Measurements from ENCODE around the gene KLHDC7B.

The KLHDC7B gene

DNA sequence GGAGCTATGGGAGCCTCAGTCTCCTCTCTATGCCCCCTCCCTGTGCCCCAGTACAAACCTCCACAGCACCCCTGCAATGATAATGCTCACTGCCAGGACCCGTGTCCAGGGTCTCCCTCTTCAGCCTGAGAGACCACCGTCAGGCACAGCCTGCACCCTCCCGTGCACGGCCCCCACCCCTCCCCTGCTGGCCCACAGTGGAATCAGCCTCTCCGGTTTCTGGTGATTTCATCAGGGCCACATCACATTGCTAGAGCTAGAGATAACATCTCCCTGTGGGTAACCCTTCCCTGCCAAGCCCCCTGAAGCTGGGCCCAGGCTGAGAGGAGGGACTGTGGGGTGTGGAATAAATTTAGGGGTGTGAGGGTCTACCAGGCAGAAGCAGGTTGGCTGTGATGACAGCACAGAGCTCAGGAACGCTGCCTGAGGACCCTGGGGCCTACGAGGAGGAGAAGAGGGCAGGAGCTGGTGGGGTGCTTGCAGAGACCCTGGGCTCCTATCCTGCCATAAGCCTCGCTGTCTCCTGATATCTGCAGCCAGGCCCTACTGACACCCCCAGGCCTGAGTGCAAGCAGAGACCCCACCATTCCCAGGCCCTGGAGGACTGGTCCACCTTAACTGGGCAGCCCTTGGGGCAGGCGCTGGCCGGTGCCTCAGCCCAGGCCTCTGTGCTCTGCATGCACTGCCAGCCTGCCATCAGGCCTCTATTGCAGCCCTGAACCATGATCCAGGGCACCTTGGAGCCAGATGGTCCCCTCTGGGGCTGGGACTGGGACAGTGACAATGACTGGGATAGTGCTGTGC, at the start of gene KLHDC7B:
KLHDC7B (plus strand) TSS at position 378 of the 804 bp plus-strand sequence; CDS start at position 723, 345 bp downstream.
- no peak within 1 kb of the TSS; the same call in 1 of the 2 replicates for H3K4me2 ChIP-seq (ENCODE audit: low read length)
- peaks cover 23% of the 10 kb centered on the region for H3F3A ChIP-seq (ENCODE audit: control insufficient read depth, insufficient read depth)
- H3K4me1 ChIP-seq (ENCODE audit: control insufficient read depth, low read length) = peaks cover 60% of the 10 kb centered on the region
- no peaks in the 10 kb centered on the region for H3K79me2 ChIP-seq (ENCODE audit: control insufficient read depth, low read length)
- TF ChIP-seq EZH2phosphoT487 (IDR thresholded peaks at IDR 0.05; ENCODE audit: borderline replicate concordance, low read length) = no peak
- TF ChIP-seq, protein P1, sequence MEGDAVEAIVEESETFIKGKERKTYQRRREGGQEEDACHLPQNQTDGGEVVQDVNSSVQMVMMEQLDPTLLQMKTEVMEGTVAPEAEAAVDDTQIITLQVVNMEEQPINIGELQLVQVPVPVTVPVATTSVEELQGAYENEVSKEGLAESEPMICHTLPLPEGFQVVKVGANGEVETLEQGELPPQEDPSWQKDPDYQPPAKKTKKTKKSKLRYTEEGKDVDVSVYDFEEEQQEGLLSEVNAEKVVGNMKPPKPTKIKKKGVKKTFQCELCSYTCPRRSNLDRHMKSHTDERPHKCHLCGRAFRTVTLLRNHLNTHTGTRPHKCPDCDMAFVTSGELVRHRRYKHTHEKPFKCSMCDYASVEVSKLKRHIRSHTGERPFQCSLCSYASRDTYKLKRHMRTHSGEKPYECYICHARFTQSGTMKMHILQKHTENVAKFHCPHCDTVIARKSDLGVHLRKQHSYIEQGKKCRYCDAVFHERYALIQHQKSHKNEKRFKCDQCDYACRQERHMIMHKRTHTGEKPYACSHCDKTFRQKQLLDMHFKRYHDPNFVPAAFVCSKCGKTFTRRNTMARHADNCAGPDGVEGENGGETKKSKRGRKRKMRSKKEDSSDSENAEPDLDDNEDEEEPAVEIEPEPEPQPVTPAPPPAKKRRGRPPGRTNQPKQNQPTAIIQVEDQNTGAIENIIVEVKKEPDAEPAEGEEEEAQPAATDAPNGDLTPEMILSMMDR (IDR thresholded peaks at IDR 0.05; ENCODE audit: low read depth, low read length, poor library complexity, severe bottlenecking) = no peak
- no peaks in the 10 kb centered on the region for H4K20me1 ChIP-seq (ENCODE audit: control insufficient read depth, insufficient read depth, low read depth, low read length)
- H3K4me3 ChIP-seq (ENCODE audit: low read length) = no peak within 1 kb of the TSS
- H3K27me3 ChIP-seq (ENCODE audit: control insufficient read depth, low read length) = no peaks in the 10 kb centered on the region
- H3K9me3 ChIP-seq (ENCODE audit: control insufficient read depth, insufficient read depth, low read length) = no peaks in the 10 kb centered on the region
- H3K36me3 ChIP-seq (ENCODE audit: control insufficient read depth, low read length) = no peaks in the 10 kb centered on the region
- no peak within 1 kb of the TSS for H3K27ac ChIP-seq (ENCODE audit: low read depth, low read length)
- no peaks in the 10 kb centered on the region for H3K9me2 ChIP-seq (replicated peaks; ENCODE audit: control insufficient read depth, low read length)

DNA sequence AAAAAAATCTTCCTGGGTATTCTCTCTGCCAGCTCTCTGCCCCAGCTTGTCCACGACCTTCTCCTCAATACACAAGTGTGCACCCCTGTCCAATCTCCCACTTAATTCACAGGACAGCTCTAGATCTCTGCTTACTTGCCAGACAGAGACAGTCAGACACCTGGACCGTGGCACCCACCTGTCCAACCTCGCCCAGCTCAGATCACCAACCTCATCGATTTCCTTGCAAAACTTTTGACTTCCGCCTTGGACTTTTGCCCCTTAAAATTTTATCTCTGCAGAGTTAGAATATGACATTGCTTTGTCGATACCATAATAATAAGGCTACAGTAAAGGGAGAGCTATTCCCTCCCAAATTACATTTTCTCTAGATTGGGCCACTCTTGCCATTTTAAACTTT, 48.6 kb upstream of the KLHDC7B start:
- Histone ChIP-seq H3K4me2 (ENCODE audit: low read length) (no peak overlapping the region), H3K9me3 (ENCODE audit: control insufficient read depth, insufficient read depth, low read length) (no peaks in the 10 kb centered on the region), H3K79me2 (ENCODE audit: control insufficient read depth, low read length) (no peaks in the 10 kb centered on the region), H3K4me1 (ENCODE audit: control insufficient read depth, low read length) (peaks cover 31% of the 10 kb centered on the region), H3K9me2 (replicated peaks; ENCODE audit: control insufficient read depth, low read length) (no peaks in the 10 kb centered on the region), H3K4me3 (ENCODE audit: low read length) (no peak overlapping the region), H3K27me3 (ENCODE audit: control insufficient read depth, low read length) (no peaks in the 10 kb centered on the region), H3K27ac (ENCODE audit: low read depth, low read length) (no peak overlapping the region), H3F3A (ENCODE audit: control insufficient read depth, insufficient read depth) (peaks cover 3% of the 10 kb centered on the region), H4K20me1 (ENCODE audit: control insufficient read depth, insufficient read depth, low read depth, low read length) (no peaks in the 10 kb centered on the region), H3K36me3 (ENCODE audit: control insufficient read depth, low read length) (no peaks in the 10 kb centered on the region)
- no peak for TF ChIP-seq EZH2phosphoT487 (IDR thresholded peaks at IDR 0.05; ENCODE audit: borderline replicate concordance, low read length)
- TF ChIP-seq, protein P1 (IDR thresholded peaks at IDR 0.05; ENCODE audit: low read depth, low read length, poor library complexity, severe bottlenecking) = no peak

DNA sequence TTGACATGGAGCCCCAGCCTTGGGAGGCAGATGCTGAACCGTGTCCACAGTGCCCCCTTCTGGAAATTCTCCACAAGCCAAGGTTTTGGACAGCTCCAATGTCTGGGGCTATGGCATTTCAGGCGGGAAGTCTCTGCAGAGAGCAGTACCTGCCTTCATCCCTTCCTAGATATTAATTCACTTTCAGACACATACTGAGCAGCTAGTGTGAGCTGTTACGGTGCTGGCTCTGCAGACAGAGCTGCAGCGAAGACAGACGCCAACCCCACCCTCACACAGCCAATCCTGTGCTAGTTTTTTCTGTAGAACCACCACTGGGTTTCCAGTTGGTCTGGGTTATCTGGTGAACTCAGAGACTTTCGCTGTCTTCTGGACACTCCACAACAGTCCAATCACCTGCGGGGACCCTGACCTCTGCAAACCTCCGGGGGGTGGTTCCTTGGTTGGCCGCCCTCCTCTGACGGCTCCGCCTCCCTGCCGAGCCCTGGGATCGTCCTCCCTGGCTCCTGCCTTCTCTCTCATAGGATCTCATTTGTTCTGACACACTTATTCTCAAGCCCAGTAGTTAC, 47.3 kb upstream of the KLHDC7B start:
- Histone ChIP-seq H4K20me1 (ENCODE audit: control insufficient read depth, insufficient read depth, low read depth, low read length) (no peaks in the 10 kb centered on the region), H3K9me2 (replicated peaks; ENCODE audit: control insufficient read depth, low read length) (no peaks in the 10 kb centered on the region), H3F3A (ENCODE audit: control insufficient read depth, insufficient read depth) (peaks cover 3% of the 10 kb centered on the region), H3K9me3 (ENCODE audit: control insufficient read depth, insufficient read depth, low read length) (no peaks in the 10 kb centered on the region), H3K27me3 (ENCODE audit: control insufficient read depth, low read length) (no peaks in the 10 kb centered on the region), H3K36me3 (ENCODE audit: control insufficient read depth, low read length) (peaks cover 6% of the 10 kb centered on the region; the same call in 1 of the 2 replicates), H3K4me3 (ENCODE audit: low read length) (peak overlapping the region; percentile 58), H3K79me2 (ENCODE audit: control insufficient read depth, low read length) (no peaks in the 10 kb centered on the region), H3K27ac (ENCODE audit: low read depth, low read length) (peak overlapping the region; percentile 18), H3K4me2 (ENCODE audit: low read length) (peak overlapping the region; percentile 78), H3K4me1 (ENCODE audit: control insufficient read depth, low read length) (peaks cover 31% of the 10 kb centered on the region)
- no peak for TF ChIP-seq EZH2phosphoT487 (IDR thresholded peaks at IDR 0.05; ENCODE audit: borderline replicate concordance, low read length)
- TF ChIP-seq, protein P1 (IDR thresholded peaks at IDR 0.05; ENCODE audit: low read depth, low read length, poor library complexity, severe bottlenecking) = peak; percentile 89

Measured in DOHH2 (cell line).